IMR-90 (cell line): ENCODE results near the gene ANKRD44. TPM values are rescaled to one million over a fixed set of nuclear protein-coding genes. Genes with fewer than 3 reads are reported as not detected.
A peak's percentile ranks its signal among the peaks of the same experiment; 100 is the strongest.

Experiments used
- ATAC-seq: fragments of 200-7000 bp; cut with Tn5 transposase; 2 replicates; pipeline ENCODE4 v1.9.1; 2020; ENCODE audit warnings: low read depth, mild to moderate bottlenecking, moderate library complexity
- BruUV-seq: library from RNA; stranded (reverse); fragments of 400-500 nt; replicated peaks from 2 replicates; lab custom pipeline; 2021; lab: Mats Ljungman, UMichigan
- CTCF ChIA-PET: fragments of 300-600 bp; formaldehyde crosslinking; extraction: SDS; loops from one replicate; lab custom pipeline; 2021; ENCODE audit warnings: antibody characterized with exemption; lab: Yijun Ruan, JAX
- POLR2A ChIA-PET: fragments of 300-600 bp; sonication (Branson Sonifier 250); formaldehyde crosslinking; loops from one replicate; lab custom pipeline; 2022; ENCODE audit warnings: antibody characterized with exemption; ENCODE audit not compliant: unreplicated experiment; lab: Charles Lee
- DNase-seq: peaks from one replicate; pipeline ENCODE4 v3.0.0; 2013
- H2AFZ ChIP-seq: replicated peaks from 2 replicates; pipeline ENCODE3; 2013; ENCODE audit warnings: low read length, mild to moderate bottlenecking; ENCODE audit not compliant: poor library complexity
- H2AK5ac ChIP-seq: 2 replicates; pipeline ENCODE4 v1.6.1; 2013; ENCODE audit warnings: low read depth, low read length, inconsistent platforms
- H2AK9ac ChIP-seq: replicated peaks from 2 replicates; pipeline ENCODE3; 2013; ENCODE audit warnings: mild to moderate bottlenecking, low read depth, low read length, moderate library complexity; ENCODE audit not compliant: poor library complexity
- H2BK120ac ChIP-seq: 2 replicates; pipeline ENCODE4 v1.6.1; 2013; ENCODE audit warnings: low read depth, low read length, inconsistent platforms
- H2BK15ac ChIP-seq: 3 replicates; pipeline ENCODE4 v1.6.1; 2013; ENCODE audit warnings: low read depth, low read length, inconsistent platforms
- H2BK20ac ChIP-seq: 2 replicates; pipeline ENCODE4 v1.6.1; 2013; ENCODE audit warnings: low read depth, mild to moderate bottlenecking, inconsistent platforms, low read length, moderate library complexity
- H2BK5ac ChIP-seq: 2 replicates; pipeline ENCODE4 v1.6.1; 2013; ENCODE audit warnings: mild to moderate bottlenecking, low read depth, low read length, inconsistent platforms; ENCODE audit not compliant: poor library complexity, severe bottlenecking
- H3K14ac ChIP-seq: replicated peaks from 2 replicates; pipeline ENCODE4 v1.6.1; 2013; ENCODE audit warnings: low read depth, low read length, inconsistent platforms
- H3K18ac ChIP-seq: 2 replicates; pipeline ENCODE4 v1.6.1; 2013; ENCODE audit warnings: low read depth, low read length, control low read depth
- H3K23ac ChIP-seq: 2 replicates; pipeline ENCODE4 v1.6.1; 2013; ENCODE audit warnings: low read depth, low read length, inconsistent platforms
- H3K27ac ChIP-seq: 2 replicates; pipeline ENCODE4 v1.5.1; 2013; ENCODE audit warnings: mild to moderate bottlenecking, control low read depth, low read length; ENCODE audit not compliant: insufficient read depth
- H3K27me3 ChIP-seq: 2 replicates; pipeline ENCODE4 v1.6.1; 2013; ENCODE audit warnings: low read length; ENCODE audit not compliant: control insufficient read depth, insufficient read depth
- H3K36me3 ChIP-seq: 2 replicates; pipeline ENCODE4 v1.6.1; 2013; ENCODE audit warnings: low read length, mixed read lengths; ENCODE audit not compliant: control insufficient read depth, insufficient read depth
- H3K4ac ChIP-seq: 2 replicates; pipeline ENCODE4 v1.6.1; 2013; ENCODE audit warnings: low read depth, low read length, inconsistent platforms
- H3K4me1 ChIP-seq: 2 replicates; pipeline ENCODE4 v1.6.1; 2013; ENCODE audit warnings: low read length, mixed read lengths; ENCODE audit not compliant: control insufficient read depth, insufficient read depth
- H3K4me2 ChIP-seq: 2 replicates; pipeline ENCODE4 v1.6.1; 2013; ENCODE audit warnings: low read depth, mild to moderate bottlenecking, control low read depth, low read length, moderate library complexity
- H3K4me3 ChIP-seq: 2 replicates; pipeline ENCODE4 v1.5.1; 2013; ENCODE audit warnings: low read depth, mild to moderate bottlenecking, control low read depth, low read length, moderate library complexity; ENCODE audit not compliant: insufficient read depth
- H3K56ac ChIP-seq: 2 replicates; pipeline ENCODE4 v1.6.1; 2013; ENCODE audit warnings: low read length, inconsistent platforms; ENCODE audit not compliant: insufficient read depth; ENCODE audit errors: extremely low read depth
- H3K79me1 ChIP-seq, 2 experiments: 2 replicates each; pipeline ENCODE4 v1.6.1; 2013; ENCODE audit warnings: low read length in 2 of 2, inconsistent platforms in 1 of 2, low read depth in 1 of 2
- H3K9ac ChIP-seq: 2 replicates; pipeline ENCODE4 v1.6.1; 2013; ENCODE audit warnings: low read depth, low read length, control low read depth
- H3K9me1 ChIP-seq: 2 replicates; pipeline ENCODE4 v1.6.1; 2013; ENCODE audit warnings: low read length, inconsistent platforms; ENCODE audit not compliant: insufficient read depth
- H3K9me3 ChIP-seq: 2 replicates; pipeline ENCODE4 v1.6.1; 2013; ENCODE audit warnings: low read length; ENCODE audit not compliant: control insufficient read depth, insufficient read depth
- H4K20me1 ChIP-seq: 2 replicates; pipeline ENCODE4 v1.6.1; 2013; ENCODE audit warnings: low read length, inconsistent platforms; ENCODE audit not compliant: insufficient read depth
- H4K5ac ChIP-seq: 2 replicates; pipeline ENCODE4 v1.6.1; 2013; ENCODE audit warnings: mild to moderate bottlenecking, low read depth, low read length, control low read depth
- H4K8ac ChIP-seq, 2 experiments: 2 replicates each; pipeline ENCODE4 v1.6.1; 2013; ENCODE audit warnings: low read depth in 2 of 2, low read length in 2 of 2, control low read depth in 1 of 2, inconsistent platforms in 1 of 2
- H4K91ac ChIP-seq: 2 replicates; pipeline ENCODE4 v1.6.1; 2013; ENCODE audit warnings: low read depth, low read length, inconsistent platforms; ENCODE audit not compliant: insufficient read depth
- BHLHE40 ChIP-seq: fragments of 150-350 bp; IDR thresholded peaks from 2 replicates; pipeline ENCODE4 v1.6.1; 2016; ENCODE audit warnings: mild to moderate bottlenecking, low read depth, low read length
- CEBPB ChIP-seq: IDR thresholded peaks from 2 replicates; pipeline ENCODE4 v1.6.1; 2012; ENCODE audit warnings: low read depth, low read length, improper control_type of control experiment
- CHD1 ChIP-seq: IDR thresholded peaks from 2 replicates; pipeline ENCODE4 v1.6.1; 2012; ENCODE audit warnings: low read depth, low read length, improper control_type of control experiment
- FOS ChIP-seq: fragments of 150-350 bp; IDR thresholded peaks from 2 replicates; pipeline ENCODE4 v1.6.1; 2016; ENCODE audit warnings: low read depth, low read length
- MAFK ChIP-seq: IDR thresholded peaks from 2 replicates; pipeline ENCODE4 v1.6.1; 2012; ENCODE audit warnings: low read depth, low read length, improper control_type of control experiment
- MAZ ChIP-seq: IDR thresholded peaks from 2 replicates; pipeline ENCODE4 v1.6.1; 2012; ENCODE audit warnings: low read depth, mild to moderate bottlenecking, low read length, improper control_type of control experiment, moderate library complexity, borderline replicate concordance
- MXI1 ChIP-seq: IDR thresholded peaks from 2 replicates; pipeline ENCODE4 v1.6.1; 2012; ENCODE audit warnings: low read depth, mild to moderate bottlenecking, low read length, moderate library complexity, borderline replicate concordance
- NFE2L2 ChIP-seq: fragments of 150-350 bp; IDR thresholded peaks from 2 replicates; pipeline ENCODE4 v1.6.1; 2016; ENCODE audit warnings: low read depth, mild to moderate bottlenecking, low read length
- POLR2A ChIP-seq: IDR thresholded peaks from 2 replicates; pipeline ENCODE4 v1.6.1; 2012; ENCODE audit warnings: mild to moderate bottlenecking, low read depth, low read length
- RAD21 ChIP-seq: IDR thresholded peaks from 2 replicates; pipeline ENCODE4 v1.6.1; 2012; ENCODE audit warnings: low read length, improper control_type of control experiment
- RCOR1 ChIP-seq: IDR thresholded peaks from 2 replicates; pipeline ENCODE4 v1.6.1; 2012; ENCODE audit warnings: mild to moderate bottlenecking, low read length, improper control_type of control experiment; ENCODE audit not compliant: insufficient replicate concordance
- RFX5 ChIP-seq: IDR thresholded peaks from 2 replicates; pipeline ENCODE4 v1.8.0; 2012; ENCODE audit warnings: low read depth, mild to moderate bottlenecking, low read length, moderate library complexity
- SMC3 ChIP-seq: fragments of 150-350 bp; IDR thresholded peaks from 2 replicates; pipeline ENCODE4 v1.6.1; 2016; ENCODE audit warnings: low read depth, mild to moderate bottlenecking, antibody characterized with exemption, low read length, moderate library complexity
- USF2 ChIP-seq: fragments of 150-350 bp; IDR thresholded peaks from 2 replicates; pipeline ENCODE4 v1.6.1; 2017; ENCODE audit warnings: mild to moderate bottlenecking, antibody characterized with exemption, low read length, low read depth
- WGBS, 2 experiments: methylation state at CpG; one replicate each; pipeline versions ENCODE4 v1.1.5 to v1.1.7; 2013; ENCODE audit warnings: missing lambda C conversion rate in 2 of 2; ENCODE audit not compliant: insufficient read length in 1 of 2; ENCODE audit errors: extremely low coverage in 2 of 2; 5-methylcytosine and 5-hydroxymethylcytosine counted together
- dilution Hi-C: fragments of 300-500 bp; cut with HindIII; formaldehyde crosslinking; loops from one replicate; pipeline ENCODE4 v1.14.3; 2018; ENCODE audit warnings: low sequenced_read_pairs; ENCODE audit not compliant: unreplicated experiment
- in situ Hi-C: fragments of 300-500 bp; cut with MboI; formaldehyde crosslinking; loops from 3 replicates; pipeline ENCODE4 v1.14.3; 2019; ENCODE audit warnings: low sequenced_read_pairs, inconsistent platforms, mixed read lengths
- intact Hi-C: fragments of 100-400 bp; cut with micrococcal nuclease; formaldehyde crosslinking; loops from 2 replicates; pipeline ENCODE4 v1.10.0; 2022
- polyA plus RNA-seq, 3 experiments: library from polyadenylated mRNA; depleted of rRNA; stranded (reverse); fragments of >200 nt; gene quantifications; 2 replicates each; pipeline ENCODE4 v1.2.3, GENCODE V29; 2012; ENCODE audit warnings: low replicate concordance in 1 of 3
- total RNA-seq: library from RNA; depleted of rRNA; stranded (reverse); fragments of >200 nt; gene quantifications from 2 replicates; pipeline ENCODE4 v1.2.3, GENCODE V29; 2012
- TF ChIP-seq, protein P1 (sequence below): conservative IDR thresholded peaks from 2 replicates; pipeline ENCODE4 v1.5.1; 2012; ENCODE audit warnings: mild to moderate bottlenecking, low read depth, low read length, improper control_type of control experiment
- TF ChIP-seq, protein P2 (sequence below): fragments of 150-350 bp; IDR thresholded peaks from 2 replicates; pipeline ENCODE4 v1.6.1; 2016; ENCODE audit warnings: low read depth, mild to moderate bottlenecking, low read length, moderate library complexity, borderline replicate concordance

ANKRD44 gene
- total and polyA plus RNA-seq, 2 of the 4 experiments (the other 2 are of a cell fraction), result 5.2 to 15.6 TPM

- in situ Hi-C loops, result no loop called here
- Histone ChIP-seq H3K56ac (no peak overlapping the region), H2BK120ac (no peak overlapping the region), H4K5ac (no peak overlapping the region), H3K4me2 (peak overlapping the region; percentile 13; the same call in 1 of the 2 replicates), H2BK5ac (no peak overlapping the region), H4K8ac (no peak overlapping the region), H2BK20ac (no peak overlapping the region), H3K9me3 (no peaks in the 10 kb centered on the region), H2BK15ac (no peak overlapping the region), H3K79me1 (0 out of 4 replicates have a peak, but pooled peaks cover 0 to 6% of the 10 kb centered on the region in 2 experiments), H2AFZ (no peak overlapping the region), H3K4me3 (no peak overlapping the region), H3K27me3 (no peaks in the 10 kb centered on the region), H3K36me3 (no peaks in the 10 kb centered on the region), H3K23ac (no peak overlapping the region), H3K14ac (no peak overlapping the region), H3K27ac (no peak overlapping the region), H2AK5ac (no peak overlapping the region), H3K4me1 (peaks cover 6% of the 10 kb centered on the region), H4K91ac (no peak overlapping the region), H3K9me1 (0 out of 2 replicates have a peak, but pooled peaks cover 4% of the 10 kb centered on the region), H3K4ac (no peak overlapping the region), H4K20me1 (no peaks in the 10 kb centered on the region), H3K18ac (no peak overlapping the region), H2AK9ac (no peak overlapping the region), H3K9ac (no peak overlapping the region)
- ChIA-PET POLR2A (no interaction called here), CTCF (no interaction called here)
- dilution Hi-C loops, result no loop called here
- peak; percentile 28 for DNase-seq
- no CpG with 5 or more reads among the region's 2 CpGs for WGBS, 2 experiments
- BruUV-seq, result no TSS peak
- intact Hi-C loops, result no loop called here
- TF ChIP-seq MAZ (no peak), SMC3 (no peak), BHLHE40 (no peak), RFX5 (no peak), FOS (no peak), MAFK (no peak), RCOR1 (no peak), CHD1 (no peak), CEBPB (no peak), POLR2A (no peak), RAD21 (no peak), MXI1 (no peak), NFE2L2 (no peak), USF2 (no peak)
- TF ChIP-seq, protein P1, sequence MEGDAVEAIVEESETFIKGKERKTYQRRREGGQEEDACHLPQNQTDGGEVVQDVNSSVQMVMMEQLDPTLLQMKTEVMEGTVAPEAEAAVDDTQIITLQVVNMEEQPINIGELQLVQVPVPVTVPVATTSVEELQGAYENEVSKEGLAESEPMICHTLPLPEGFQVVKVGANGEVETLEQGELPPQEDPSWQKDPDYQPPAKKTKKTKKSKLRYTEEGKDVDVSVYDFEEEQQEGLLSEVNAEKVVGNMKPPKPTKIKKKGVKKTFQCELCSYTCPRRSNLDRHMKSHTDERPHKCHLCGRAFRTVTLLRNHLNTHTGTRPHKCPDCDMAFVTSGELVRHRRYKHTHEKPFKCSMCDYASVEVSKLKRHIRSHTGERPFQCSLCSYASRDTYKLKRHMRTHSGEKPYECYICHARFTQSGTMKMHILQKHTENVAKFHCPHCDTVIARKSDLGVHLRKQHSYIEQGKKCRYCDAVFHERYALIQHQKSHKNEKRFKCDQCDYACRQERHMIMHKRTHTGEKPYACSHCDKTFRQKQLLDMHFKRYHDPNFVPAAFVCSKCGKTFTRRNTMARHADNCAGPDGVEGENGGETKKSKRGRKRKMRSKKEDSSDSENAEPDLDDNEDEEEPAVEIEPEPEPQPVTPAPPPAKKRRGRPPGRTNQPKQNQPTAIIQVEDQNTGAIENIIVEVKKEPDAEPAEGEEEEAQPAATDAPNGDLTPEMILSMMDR, result no peak
- TF ChIP-seq, protein P2, sequence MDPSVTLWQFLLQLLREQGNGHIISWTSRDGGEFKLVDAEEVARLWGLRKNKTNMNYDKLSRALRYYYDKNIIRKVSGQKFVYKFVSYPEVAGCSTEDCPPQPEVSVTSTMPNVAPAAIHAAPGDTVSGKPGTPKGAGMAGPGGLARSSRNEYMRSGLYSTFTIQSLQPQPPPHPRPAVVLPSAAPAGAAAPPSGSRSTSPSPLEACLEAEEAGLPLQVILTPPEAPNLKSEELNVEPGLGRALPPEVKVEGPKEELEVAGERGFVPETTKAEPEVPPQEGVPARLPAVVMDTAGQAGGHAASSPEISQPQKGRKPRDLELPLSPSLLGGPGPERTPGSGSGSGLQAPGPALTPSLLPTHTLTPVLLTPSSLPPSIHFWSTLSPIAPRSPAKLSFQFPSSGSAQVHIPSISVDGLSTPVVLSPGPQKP, result no peak
- ATAC-seq, result no peak
These were observed 52.0 kb downstream of the ANKRD44 start for GRCh38 chr2:197258580-197258979.
